WTC11 (cell line): ENCODE results near the gene OR2W3. TPM values are rescaled to one million over a fixed set of nuclear protein-coding genes. Genes with fewer than 3 reads are reported as not detected.

ENCODE experiments used
- ATAC-seq: fragments of 200-7000 bp; cut with Tn5 transposase; 2 replicates; pipeline ENCODE4 v1.10.0; 2021; ENCODE audit warnings: mild to moderate bottlenecking, moderate library complexity
- CTCF ChIA-PET: fragments of 300-600 bp; sonication (Branson Sonifier 250); formaldehyde crosslinking; loops from one replicate; lab custom pipeline; 2021; ENCODE audit warnings: antibody characterized with exemption; lab: Charles Lee
- POLR2A ChIA-PET: fragments of 350-600 bp; sonication (Branson Sonifier 250); formaldehyde crosslinking; loops from one replicate; lab custom pipeline; 2021; ENCODE audit warnings: antibody characterized with exemption; lab: Charles Lee
- DNase-seq: peaks from one replicate; pipeline ENCODE4 v3.0.0; 2021; ENCODE audit warnings: low spot score
- H3K27ac Mint-ChIP-seq: 2 replicates; pipeline ENCODE4 v1.8.0; 2021; ENCODE audit warnings: mixed read lengths
- H3K27me3 Mint-ChIP-seq: 2 replicates; pipeline ENCODE4 v1.8.0; 2021; ENCODE audit warnings: low read depth, mild to moderate bottlenecking, moderate library complexity, mixed read lengths
- H3K36me3 Mint-ChIP-seq: 2 replicates; pipeline ENCODE4 v1.8.0; 2021; ENCODE audit warnings: mixed read lengths
- H3K4me1 Mint-ChIP-seq: 2 replicates; pipeline ENCODE4 v1.8.0; 2022; ENCODE audit warnings: mixed read lengths
- H3K4me3 Mint-ChIP-seq: 2 replicates; pipeline ENCODE4 v1.8.0; 2021; ENCODE audit warnings: mild to moderate bottlenecking, moderate library complexity, mixed read lengths
- H3K9me3 Mint-ChIP-seq: 2 replicates; pipeline ENCODE4 v1.8.0; 2021; ENCODE audit warnings: mixed read lengths
- AFF4 ChIP-seq: sonication (generic); formaldehyde crosslinking; IDR thresholded peaks from 2 replicates; pipeline ENCODE4 v1.8.1; 2023; ENCODE audit warnings: mild to moderate bottlenecking, missing genetic modification reagents, borderline replicate concordance
- ATF6 ChIP-seq: sonication (generic); formaldehyde crosslinking; IDR thresholded peaks from 2 replicates; pipeline ENCODE4 v1.8.1; 2023; ENCODE audit warnings: mild to moderate bottlenecking, missing genetic modification reagents
- MYBL2 ChIP-seq: sonication (generic); formaldehyde crosslinking; IDR thresholded peaks from 2 replicates; pipeline ENCODE4 v1.8.1; 2023; ENCODE audit warnings: mild to moderate bottlenecking, moderate library complexity, missing genetic modification reagents
- ZSCAN18 ChIP-seq: fragments of 250-450 bp; sonication (Bioruptor Pico); IDR thresholded peaks from 2 replicates; pipeline ENCODE4 v2.1.2; 2022; ENCODE audit warnings: mild to moderate bottlenecking, moderate library complexity
- total RNA-seq: library from RNA; stranded (reverse); gene quantifications from 3 replicates; pipeline ENCODE4 v1.2.3, GENCODE V29; 2021
- TF ChIP-seq, protein P1 (sequence below): fragments of 200-600 bp; IDR thresholded peaks from 2 replicates; pipeline ENCODE4 v1.8.0; 2022; ENCODE audit warnings: antibody characterized with exemption
- TF ChIP-seq, protein P2 (sequence below): sonication (generic); formaldehyde crosslinking; IDR thresholded peaks from 2 replicates; pipeline ENCODE4 v1.8.1; 2023; ENCODE audit warnings: mild to moderate bottlenecking, moderate library complexity, missing genetic modification reagents

Gene OR2W3
- total RNA-seq, 1 experiment from 2014 or later = 0.17 TPM

- Mint-ChIP-seq H3K4me3 (no peak overlapping the region), H3K27ac (no peak overlapping the region), H3K9me3 (peaks cover 67% of the 10 kb centered on the region), H3K4me1 (no peaks in the 10 kb centered on the region), H3K36me3 (peaks cover 41% of the 10 kb centered on the region), H3K27me3 (peaks cover 3% of the 10 kb centered on the region)
- ATAC-seq (no peak), DNase-seq (no peak)
- ChIA-PET CTCF (no interaction called here), POLR2A (no interaction called here)
- TF ChIP-seq MYBL2 (CRISPR knock-in tag) = no peak
- TF ChIP-seq, protein P1, sequence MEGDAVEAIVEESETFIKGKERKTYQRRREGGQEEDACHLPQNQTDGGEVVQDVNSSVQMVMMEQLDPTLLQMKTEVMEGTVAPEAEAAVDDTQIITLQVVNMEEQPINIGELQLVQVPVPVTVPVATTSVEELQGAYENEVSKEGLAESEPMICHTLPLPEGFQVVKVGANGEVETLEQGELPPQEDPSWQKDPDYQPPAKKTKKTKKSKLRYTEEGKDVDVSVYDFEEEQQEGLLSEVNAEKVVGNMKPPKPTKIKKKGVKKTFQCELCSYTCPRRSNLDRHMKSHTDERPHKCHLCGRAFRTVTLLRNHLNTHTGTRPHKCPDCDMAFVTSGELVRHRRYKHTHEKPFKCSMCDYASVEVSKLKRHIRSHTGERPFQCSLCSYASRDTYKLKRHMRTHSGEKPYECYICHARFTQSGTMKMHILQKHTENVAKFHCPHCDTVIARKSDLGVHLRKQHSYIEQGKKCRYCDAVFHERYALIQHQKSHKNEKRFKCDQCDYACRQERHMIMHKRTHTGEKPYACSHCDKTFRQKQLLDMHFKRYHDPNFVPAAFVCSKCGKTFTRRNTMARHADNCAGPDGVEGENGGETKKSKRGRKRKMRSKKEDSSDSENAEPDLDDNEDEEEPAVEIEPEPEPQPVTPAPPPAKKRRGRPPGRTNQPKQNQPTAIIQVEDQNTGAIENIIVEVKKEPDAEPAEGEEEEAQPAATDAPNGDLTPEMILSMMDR = no peak
- no peak for TF ChIP-seq ATF6 (CRISPR knock-in tag)
- TF ChIP-seq ZSCAN18 (CRISPR knock-in tag) = no peak
- TF ChIP-seq AFF4 (CRISPR knock-in tag) = no peak
- TF ChIP-seq, protein P2, sequence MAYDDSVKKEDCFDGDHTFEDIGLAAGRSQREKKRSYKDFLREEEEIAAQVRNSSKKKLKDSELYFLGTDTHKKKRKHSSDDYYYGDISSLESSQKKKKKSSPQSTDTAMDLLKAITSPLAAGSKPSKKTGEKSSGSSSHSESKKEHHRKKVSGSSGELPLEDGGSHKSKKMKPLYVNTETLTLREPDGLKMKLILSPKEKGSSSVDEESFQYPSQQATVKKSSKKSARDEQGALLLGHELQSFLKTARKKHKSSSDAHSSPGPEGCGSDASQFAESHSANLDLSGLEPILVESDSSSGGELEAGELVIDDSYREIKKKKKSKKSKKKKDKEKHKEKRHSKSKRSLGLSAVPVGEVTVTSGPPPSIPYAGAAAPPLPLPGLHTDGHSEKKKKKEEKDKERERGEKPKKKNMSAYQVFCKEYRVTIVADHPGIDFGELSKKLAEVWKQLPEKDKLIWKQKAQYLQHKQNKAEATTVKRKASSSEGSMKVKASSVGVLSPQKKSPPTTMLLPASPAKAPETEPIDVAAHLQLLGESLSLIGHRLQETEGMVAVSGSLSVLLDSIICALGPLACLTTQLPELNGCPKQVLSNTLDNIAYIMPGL (CRISPR knock-in tag) = no peak
Observed at GRCh38 chr1:247942624-247943023, 47.2 kb downstream of the OR2W3 start.

Other genes with a start within 250 kb of the OR2W3 start
- not detected in 3 replicates for gene OR13G1, start 215.8 kb upstream of the OR2W3 start, total RNA-seq
- not detected in 3 replicates for gene OR6F1, start 178.9 kb upstream of the OR2W3 start, total RNA-seq
- gene OR14K1, start 157.0 kb upstream of the OR2W3 start, total RNA-seq = not detected in 3 replicates
- not detected in 3 replicates for gene OR14A2, start 147.4 kb upstream of the OR2W3 start, total RNA-seq
- gene OR1C1, start 135.0 kb upstream of the OR2W3 start, total RNA-seq = not detected in 3 replicates
- gene OR14A16, start 71.5 kb upstream of the OR2W3 start, total RNA-seq = 0.17 to 0.18 TPM in 2 of 3 replicates, not detected in the other
- gene OR11L1, start 53.7 kb upstream of the OR2W3 start, total RNA-seq = not detected in 3 replicates
- gene TRIM58, start 38.4 kb upstream of the OR2W3 start, total RNA-seq = 1.0 to 1.9 TPM (median 1.6 TPM) in 3 replicates
- not detected in 3 replicates for gene OR2T8, start 24.7 kb downstream of the OR2W3 start, total RNA-seq
- not detected in 3 replicates for gene OR2AJ1, start 29.3 kb downstream of the OR2W3 start, total RNA-seq
- gene OR2L8, start 53.3 kb downstream of the OR2W3 start, total RNA-seq = not detected in 3 replicates
- gene OR2AK2, start 69.6 kb downstream of the OR2W3 start, total RNA-seq = not detected in 3 replicates
- gene OR2L5, start 118.1 kb downstream of the OR2W3 start, total RNA-seq = not detected in 3 replicates
- 0.05 TPM in 1 of 3 replicates, not detected in the others for gene OR2L2, start 134.5 kb downstream of the OR2W3 start, total RNA-seq
- not detected in 3 replicates for gene OR2L3, start 151.2 kb downstream of the OR2W3 start, total RNA-seq
- gene OR2L13, start 199.6 kb downstream of the OR2W3 start, total RNA-seq = not detected in 3 replicates
- not detected in 3 replicates for gene OR2M5, start 249.6 kb downstream of the OR2W3 start, total RNA-seq